ENCODE results near the gene TAF11L8.
"Not testable (repeated sequence)": the region's sequence is repeated elsewhere in the genome, so short reads cannot be mapped to it uniquely, and the experiment has no call there.

TAF11L8 gene

DNA sequence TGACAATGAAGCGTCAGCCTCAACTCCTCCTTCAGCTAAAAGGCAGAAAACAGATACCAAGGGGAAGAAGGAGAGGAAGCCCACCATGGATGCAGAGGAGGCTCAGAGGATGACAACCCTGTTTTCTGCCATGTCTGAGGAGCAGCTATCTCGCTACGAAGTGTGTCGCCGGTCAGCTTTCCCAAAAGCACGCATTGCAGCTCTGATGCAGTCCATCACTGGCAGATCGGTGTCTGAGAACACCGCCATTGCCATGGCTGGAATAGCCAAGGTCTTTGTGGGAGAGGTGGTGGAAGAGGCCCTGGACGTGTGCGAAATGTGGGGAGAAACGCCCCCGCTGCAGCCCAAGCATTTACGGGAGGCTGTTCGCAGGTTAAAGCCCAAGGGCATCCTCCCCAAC lies 14.2 kb upstream of the TAF11L8 start:
- no peak overlapping the region for H3K4me3 ChIP-seq
- TF ChIP-seq, protein P1, sequence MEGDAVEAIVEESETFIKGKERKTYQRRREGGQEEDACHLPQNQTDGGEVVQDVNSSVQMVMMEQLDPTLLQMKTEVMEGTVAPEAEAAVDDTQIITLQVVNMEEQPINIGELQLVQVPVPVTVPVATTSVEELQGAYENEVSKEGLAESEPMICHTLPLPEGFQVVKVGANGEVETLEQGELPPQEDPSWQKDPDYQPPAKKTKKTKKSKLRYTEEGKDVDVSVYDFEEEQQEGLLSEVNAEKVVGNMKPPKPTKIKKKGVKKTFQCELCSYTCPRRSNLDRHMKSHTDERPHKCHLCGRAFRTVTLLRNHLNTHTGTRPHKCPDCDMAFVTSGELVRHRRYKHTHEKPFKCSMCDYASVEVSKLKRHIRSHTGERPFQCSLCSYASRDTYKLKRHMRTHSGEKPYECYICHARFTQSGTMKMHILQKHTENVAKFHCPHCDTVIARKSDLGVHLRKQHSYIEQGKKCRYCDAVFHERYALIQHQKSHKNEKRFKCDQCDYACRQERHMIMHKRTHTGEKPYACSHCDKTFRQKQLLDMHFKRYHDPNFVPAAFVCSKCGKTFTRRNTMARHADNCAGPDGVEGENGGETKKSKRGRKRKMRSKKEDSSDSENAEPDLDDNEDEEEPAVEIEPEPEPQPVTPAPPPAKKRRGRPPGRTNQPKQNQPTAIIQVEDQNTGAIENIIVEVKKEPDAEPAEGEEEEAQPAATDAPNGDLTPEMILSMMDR (IDR thresholded peaks at IDR 0.05) = no peak
- no peak for DNase-seq (ENCODE audit: low spot score)
- H3K27ac ChIP-seq = no peak overlapping the region

GRCh38 chr5:17603880-17604279 lies 13.1 kb upstream of the TAF11L8 start, which contains the start of gene TAF11L11:
TSS of gene TAF11L11 (plus strand) at chr5:17604183.
- not testable (repeated sequence) for H3K4me3 ChIP-seq; DNase-seq (ENCODE audit: low spot score); H3K27ac ChIP-seq

- not testable (repeated sequence) for H3K27ac ChIP-seq; DNase-seq (ENCODE audit: low spot score); H3K4me3 ChIP-seq
Measured at GRCh38 chr5:17597728-17598127, 7.0 kb upstream of the TAF11L8 start, which contains the start of gene TAF11L10. TSS of gene TAF11L10 (minus strand) at chr5:17597828.

- not testable (repeated sequence) for DNase-seq (ENCODE audit: low spot score); H3K27ac ChIP-seq; H3K4me3 ChIP-seq
Measured at GRCh38 chr5:17594255-17594654, 3.5 kb upstream of the TAF11L8 start, which contains the start of gene TAF11L9. TSS of gene TAF11L9 (minus strand) at chr5:17594394.

- not testable (repeated sequence) for H3K4me3 ChIP-seq; H3K27ac ChIP-seq; DNase-seq (ENCODE audit: low spot score)
Measured at GRCh38 chr5:17585658-17586057, 5.1 kb downstream of the TAF11L8 start, which contains the start of gene TAF11L7. TSS of gene TAF11L7 (minus strand) at chr5:17585758.

Measured in coronary artery (tissue), 2 donors.